Neuronal stem cell (in vitro differentiated cells): Measurements from ENCODE around the gene MAP1LC3B2.
A peak's percentile ranks its signal among the peaks of the same experiment; 100 is the strongest.

Experiments used
- DNase-seq: peaks from one replicate; pipeline ENCODE4 v3.0.0-alpha.2; 2013; ENCODE audit warnings: low spot score
- H2AFZ ChIP-seq: one replicate; pipeline ENCODE4 v1.6.1; 2013; ENCODE audit warnings: mild to moderate bottlenecking, low read length, inconsistent platforms
- H2AK5ac ChIP-seq: 2 replicates; pipeline ENCODE4 v1.6.1; 2013; ENCODE audit warnings: low read depth, mild to moderate bottlenecking, inconsistent platforms, low read length, moderate library complexity, mixed read lengths
- H2BK120ac ChIP-seq: 2 replicates; pipeline ENCODE4 v1.6.1; 2013; ENCODE audit warnings: low read depth, mild to moderate bottlenecking, inconsistent platforms, low read length, moderate library complexity, mixed read lengths
- H2BK12ac ChIP-seq: one replicate; pipeline ENCODE4 v1.6.1; 2013; ENCODE audit warnings: low read length, inconsistent platforms
- H2BK15ac ChIP-seq: 2 replicates; pipeline ENCODE4 v1.6.1; 2013; ENCODE audit warnings: mild to moderate bottlenecking, low read length, inconsistent platforms, mixed read lengths
- H2BK5ac ChIP-seq: one replicate; pipeline ENCODE4 v1.6.1; 2013; ENCODE audit warnings: inconsistent platforms, mild to moderate bottlenecking, low read length, moderate library complexity
- H3K14ac ChIP-seq: one replicate; pipeline ENCODE4 v1.6.1; 2013; ENCODE audit warnings: low read length, inconsistent platforms
- H3K18ac ChIP-seq: 2 replicates; pipeline ENCODE4 v1.6.1; 2013; ENCODE audit warnings: low read length, inconsistent platforms
- H3K23ac ChIP-seq: 2 replicates; pipeline ENCODE4 v1.6.1; 2013; ENCODE audit warnings: low read depth, mild to moderate bottlenecking, mixed read lengths, low read length, inconsistent platforms; ENCODE audit not compliant: poor library complexity
- H3K27ac ChIP-seq: replicated peaks from 3 replicates; pipeline ENCODE4 v1.5.1; 2013; ENCODE audit warnings: low read length, inconsistent platforms
- H3K27me3 ChIP-seq, 3 experiments: 2 replicates each; pipeline ENCODE4 v1.6.1; 2013; ENCODE audit warnings: low read length in 3 of 3, mild to moderate bottlenecking in 2 of 3, inconsistent platforms in 1 of 3, low read depth in 1 of 3, mixed read lengths in 1 of 3, moderate library complexity in 1 of 3; ENCODE audit not compliant: control insufficient read depth in 3 of 3, insufficient read depth in 3 of 3
- H3K36me3 ChIP-seq, 2 donors: replicated peaks in 1 of 2; 2 replicates each; pipeline ENCODE4 v1.6.1; 2013; ENCODE audit warnings: low read length in 2 of 2; ENCODE audit not compliant: control insufficient read depth in 2 of 2, insufficient read depth in 2 of 2
- H3K4ac ChIP-seq: 2 replicates; pipeline ENCODE4 v1.6.1; 2013; ENCODE audit warnings: inconsistent platforms, mild to moderate bottlenecking, low read length, moderate library complexity
- H3K4me1 ChIP-seq, 2 donors: 1 replicate in 1 of 2; 2 replicates in 1 of 2; pipeline ENCODE4 v1.6.1; 2013; ENCODE audit warnings: low read length in 2 of 2, low read depth in 1 of 2; ENCODE audit not compliant: control insufficient read depth in 2 of 2, insufficient read depth in 1 of 2
- H3K4me2 ChIP-seq: one replicate; pipeline ENCODE4 v1.6.1; 2013; ENCODE audit warnings: mild to moderate bottlenecking, low read length, inconsistent platforms; ENCODE audit not compliant: insufficient read depth, poor library complexity, severe bottlenecking
- H3K4me3 ChIP-seq, 2 donors: 2 replicates each; pipeline ENCODE4 v1.5.1; 2013; ENCODE audit warnings: low read length in 2 of 2, mild to moderate bottlenecking in 2 of 2, inconsistent platforms in 1 of 2, moderate library complexity in 1 of 2
- H3K79me1 ChIP-seq: one replicate; pipeline ENCODE4 v1.6.1; 2013; ENCODE audit warnings: low read depth, mild to moderate bottlenecking, inconsistent platforms, low read length, moderate library complexity
- H3K9ac ChIP-seq: one replicate; pipeline ENCODE4 v1.6.1; 2013; ENCODE audit warnings: mild to moderate bottlenecking, low read depth, low read length, inconsistent platforms; ENCODE audit not compliant: poor library complexity
- H3K9me3 ChIP-seq, 2 donors: replicated peaks in 1 of 2; 2 replicates each; pipeline versions ENCODE3 to v1.6.1; 2013; ENCODE audit warnings: low read length in 2 of 2, mild to moderate bottlenecking in 2 of 2, inconsistent platforms in 1 of 2, low read depth in 1 of 2, mixed read lengths in 1 of 2, moderate library complexity in 1 of 2; ENCODE audit not compliant: control insufficient read depth in 2 of 2, insufficient read depth in 1 of 2
- H4K8ac ChIP-seq: one replicate; pipeline ENCODE4 v1.6.1; 2013; ENCODE audit warnings: low read depth, mild to moderate bottlenecking, inconsistent platforms, low read length, moderate library complexity
- H4K91ac ChIP-seq: one replicate; pipeline ENCODE4 v1.6.1; 2013; ENCODE audit warnings: low read length, low read depth, mild to moderate bottlenecking, inconsistent platforms; ENCODE audit not compliant: poor library complexity
- WGBS, 2 donors: extraction: QIAGEN DNeasy Blood & Tissue Kit; methylation state at CpG; one replicate each; pipeline ENCODE4 v1.1.7; 2013; ENCODE audit warnings: missing lambda C conversion rate in 2 of 2, mixed read lengths in 1 of 2; ENCODE audit not compliant: insufficient read length in 2 of 2, insufficient replicate concordance in 1 of 2; ENCODE audit errors: extremely low coverage in 2 of 2; 5-methylcytosine and 5-hydroxymethylcytosine counted together

The MAP1LC3B2 gene

DNA sequence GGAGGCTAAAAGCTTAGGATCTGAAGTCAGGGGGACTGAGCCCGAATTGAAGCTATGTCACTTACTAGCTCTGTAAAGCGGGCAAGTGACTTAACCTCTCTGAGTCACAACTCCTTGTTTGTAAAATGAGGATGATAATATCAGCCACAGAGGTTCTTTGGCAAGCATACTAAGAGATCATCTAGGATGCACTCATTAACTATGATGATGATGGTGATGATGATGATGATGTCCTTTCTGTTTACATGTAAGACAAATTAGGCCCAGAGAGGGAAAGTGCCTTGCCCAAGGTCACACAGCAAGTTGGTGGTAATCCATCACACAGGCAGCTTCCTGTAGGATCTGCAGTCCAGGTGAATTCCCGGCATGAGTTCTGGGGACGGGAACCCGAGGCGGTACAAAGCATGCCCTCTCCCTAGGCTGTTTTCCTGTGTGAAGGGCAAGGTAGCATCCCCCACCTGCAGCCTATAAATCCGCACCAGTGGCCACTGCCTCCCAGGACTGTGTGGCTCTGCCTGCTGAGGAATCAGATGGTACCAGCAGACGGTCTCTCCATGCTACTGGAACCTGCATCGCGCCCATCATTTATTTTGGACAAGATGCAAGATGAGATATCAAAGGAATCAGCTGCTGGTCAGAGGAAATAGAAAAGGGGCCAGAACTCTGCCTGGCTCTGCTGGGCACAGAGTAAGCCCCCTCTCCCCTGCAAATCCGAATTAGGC lies 55.2 kb downstream of the MAP1LC3B2 start:
- peaks cover 0 to 4% of the 10 kb centered on the region in 2 donors for H3K4me1 ChIP-seq
- H2BK12ac ChIP-seq: no peak overlapping the region
- WGBS, 2 donors: no CpG with 5 or more reads among the region's 11 CpGs
- H2BK5ac ChIP-seq: no peak overlapping the region
- peaks cover 2 to 15% (median 12%) of the 10 kb centered on the region in 3 experiments for H3K27me3 ChIP-seq
- no peaks in the 10 kb centered on the region for H3K79me1 ChIP-seq
- no peak overlapping the region for H3K18ac ChIP-seq
- no peak overlapping the region for H3K4me3 ChIP-seq
- H3K4ac ChIP-seq: no peak overlapping the region
- no peak overlapping the region for H2AFZ ChIP-seq
- no peak overlapping the region for H3K9ac ChIP-seq
- no peak overlapping the region for H3K4me2 ChIP-seq
- H3K36me3 ChIP-seq: no peaks in the 10 kb centered on the region
- H3K9me3 ChIP-seq: peaks cover 0 to 3% of the 10 kb centered on the region in 2 donors
- no peak overlapping the region for H3K14ac ChIP-seq
- no peak overlapping the region for H2BK120ac ChIP-seq
- no peak overlapping the region for H2AK5ac ChIP-seq
- H3K23ac ChIP-seq: no peak overlapping the region
- no peak overlapping the region for H2BK15ac ChIP-seq
- no peak overlapping the region for H3K27ac ChIP-seq
- H4K91ac ChIP-seq: no peak overlapping the region
- no peak for DNase-seq
- no peak overlapping the region for H4K8ac ChIP-seq

DNA sequence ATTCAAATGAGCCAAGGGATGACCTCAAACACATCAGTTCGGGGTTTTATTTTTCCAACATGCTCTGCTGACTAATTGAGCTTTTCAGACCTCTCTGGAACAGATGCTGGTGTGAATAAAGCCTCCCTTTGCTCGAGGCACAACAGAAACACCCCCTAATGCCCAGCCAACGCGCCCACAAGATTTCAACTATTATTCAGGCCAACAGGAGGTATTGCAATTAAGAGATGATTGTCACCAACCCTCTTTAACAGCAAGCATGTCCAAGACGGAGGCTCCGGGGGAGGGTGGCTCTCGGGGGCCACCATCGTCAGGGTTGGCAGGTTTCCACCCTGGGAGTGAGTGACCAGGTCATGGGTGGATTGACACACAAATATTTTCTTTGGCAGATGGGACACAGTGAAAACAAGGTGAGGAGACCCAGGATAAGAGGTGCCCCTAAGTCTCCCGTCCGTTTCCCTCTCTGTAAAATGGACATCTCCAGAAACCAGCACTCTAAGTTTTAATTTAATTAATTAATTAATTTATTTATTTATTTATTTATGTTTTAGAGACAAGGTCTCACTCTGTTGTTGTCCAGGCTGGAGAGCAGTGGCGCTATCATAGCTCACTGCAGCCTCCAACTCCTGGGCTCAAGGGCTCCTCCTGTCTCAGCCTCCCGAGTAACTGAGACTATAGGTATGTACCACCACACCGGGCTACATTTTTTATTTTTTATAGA lies 56.1 kb downstream of the MAP1LC3B2 start:
- Histone ChIP-seq H3K9me3 (peaks cover 0 to 3% of the 10 kb centered on the region in 2 donors), H2BK15ac (no peak overlapping the region), H4K91ac (no peak overlapping the region), H2BK120ac (no peak overlapping the region), H2AK5ac (no peak overlapping the region), H3K23ac (no peak overlapping the region), H2BK5ac (no peak overlapping the region), H3K27me3 (peaks cover 2 to 24% (median 14%) of the 10 kb centered on the region in 3 experiments), H3K79me1 (no peaks in the 10 kb centered on the region), H3K4me3 (no peak overlapping the region), H4K8ac (no peak overlapping the region), H2BK12ac (no peak overlapping the region), H3K27ac (no peak overlapping the region), H2AFZ (no peak overlapping the region), H3K14ac (no peak overlapping the region), H3K18ac (no peak overlapping the region), H3K4me2 (no peak overlapping the region), H3K9ac (no peak overlapping the region), H3K36me3 (no peaks in the 10 kb centered on the region), H3K4ac (no peak overlapping the region), H3K4me1 (peaks cover 0 to 4% of the 10 kb centered on the region in 2 donors)
- DNase-seq: peak; percentile 50
- no CpG with 5 or more reads among the region's 13 CpGs for WGBS, 2 donors

DNA sequence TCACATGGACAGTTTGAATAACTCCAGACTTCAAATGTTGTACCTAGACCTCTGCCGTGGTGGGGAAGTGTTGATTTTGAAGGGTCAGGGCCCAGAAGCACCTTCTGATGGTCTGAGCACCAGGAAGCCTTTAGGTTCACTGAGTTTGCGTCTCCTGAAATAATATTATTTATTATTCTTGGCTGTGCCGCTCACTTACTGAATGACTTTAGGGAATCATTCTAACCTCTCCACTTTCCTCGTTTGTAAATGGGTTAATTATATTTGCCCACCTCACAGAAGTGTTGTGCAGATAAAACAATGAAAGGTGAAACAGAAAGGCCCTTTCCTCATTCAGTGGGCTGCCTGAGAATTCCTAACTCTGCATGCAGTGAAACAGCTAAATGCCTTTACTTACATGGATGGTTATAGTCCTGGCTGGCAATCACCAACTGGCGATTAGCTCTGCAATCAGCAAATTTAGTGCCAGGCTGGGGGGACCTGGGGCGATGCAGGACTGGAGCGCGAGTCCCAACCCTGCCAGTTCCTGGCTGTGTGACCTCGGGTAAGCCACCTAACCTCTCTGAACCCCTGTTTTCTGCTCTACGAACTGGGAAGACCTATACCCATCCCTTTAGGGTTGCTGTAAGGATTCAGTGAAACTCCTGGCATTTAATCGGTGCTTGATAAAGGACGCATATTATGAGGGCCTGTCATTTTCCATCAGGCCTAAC lies 57.5 kb downstream of the MAP1LC3B2 start:
- Histone ChIP-seq H3K14ac (no peak overlapping the region), H2BK15ac (no peak overlapping the region), H3K4me1 (peaks cover 0 to 4% of the 10 kb centered on the region in 2 donors), H3K4me2 (no peak overlapping the region), H2BK120ac (no peak overlapping the region), H3K23ac (no peak overlapping the region), H3K36me3 (no peaks in the 10 kb centered on the region), H3K9ac (no peak overlapping the region), H2BK5ac (no peak overlapping the region), H3K27me3 (peaks cover 2 to 26% (median 15%) of the 10 kb centered on the region in 3 experiments), H4K8ac (no peak overlapping the region), H3K9me3 (peaks cover 0 to 3% of the 10 kb centered on the region in 2 donors), H2AFZ (no peak overlapping the region), H3K18ac (no peak overlapping the region), H4K91ac (no peak overlapping the region), H3K27ac (no peak overlapping the region), H3K79me1 (no peaks in the 10 kb centered on the region), H3K4me3 (no peak overlapping the region), H2AK5ac (no peak overlapping the region), H2BK12ac (no peak overlapping the region), H3K4ac (no peak overlapping the region)
- no CpG with 5 or more reads among the region's 12 CpGs for WGBS, 2 donors
- no peak for DNase-seq

DNA sequence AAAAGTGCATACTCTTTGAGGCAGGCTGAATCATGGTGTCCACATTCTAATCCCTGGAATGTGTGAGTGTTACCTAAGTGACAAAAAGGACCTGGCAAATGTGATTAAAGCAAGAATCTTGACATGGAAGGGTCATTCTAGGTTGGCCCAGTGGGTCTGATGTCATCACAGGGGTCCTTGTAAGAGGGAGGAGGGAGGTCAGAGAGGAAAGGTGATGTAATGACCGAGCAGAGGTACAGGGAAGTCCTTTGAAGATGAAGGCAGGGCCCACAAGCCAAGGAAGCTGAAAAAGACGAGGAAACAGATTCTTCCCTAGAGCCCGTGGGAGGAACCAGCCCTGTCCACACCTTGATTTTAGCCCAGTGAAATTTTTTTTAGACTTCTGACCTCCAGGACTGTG lies 60.1 kb downstream of the MAP1LC3B2 start:
- H3K9me3 ChIP-seq: peaks cover 0 to 3% of the 10 kb centered on the region in 2 donors
- H2BK120ac ChIP-seq: no peak overlapping the region
- no peak overlapping the region for H2AK5ac ChIP-seq
- no peak overlapping the region for H2BK5ac ChIP-seq
- no peaks in the 10 kb centered on the region for H3K79me1 ChIP-seq
- peaks cover 0 to 17% (median 13%) of the 10 kb centered on the region in 3 experiments for H3K27me3 ChIP-seq
- DNase-seq: no peak
- peaks cover 0 to 4% of the 10 kb centered on the region in 2 donors for H3K4me1 ChIP-seq
- H3K4me2 ChIP-seq: no peak overlapping the region
- H2BK12ac ChIP-seq: no peak overlapping the region
- no peak overlapping the region for H4K8ac ChIP-seq
- no CpG with 5 or more reads among the region's 3 CpGs for WGBS, 2 donors
- H3K4ac ChIP-seq: no peak overlapping the region
- H3K36me3 ChIP-seq: no peaks in the 10 kb centered on the region
- H2AFZ ChIP-seq: no peak overlapping the region
- no peak overlapping the region for H3K4me3 ChIP-seq
- no peak overlapping the region for H3K27ac ChIP-seq
- no peak overlapping the region for H3K23ac ChIP-seq
- H3K14ac ChIP-seq: no peak overlapping the region
- H3K18ac ChIP-seq: no peak overlapping the region
- H3K9ac ChIP-seq: no peak overlapping the region
- H4K91ac ChIP-seq: no peak overlapping the region
- no peak overlapping the region for H2BK15ac ChIP-seq
